Keratinocyte (primary cell): ENCODE measurements around the gene NEK6. TPM values are rescaled to one million over a fixed set of nuclear protein-coding genes. Genes with fewer than 3 reads are reported as not detected.

Experiments used
- DNase-seq: peaks from one replicate; pipeline ENCODE4 v3.0.0-alpha.2; 2011; ENCODE audit warnings: low read depth, missing footprints, low spot score
- FAIRE-seq: peaks from 2 replicates; lab custom pipeline; 2011; peaks lifted over from hg19 to GRCh38; lab: Jason Lieb, UNC
- H2AFZ ChIP-seq: 2 replicates; pipeline ENCODE4 v1.6.0; 2012; ENCODE audit warnings: low read length, control low read depth, inconsistent platforms; ENCODE audit not compliant: control insufficient read depth
- H3K27ac ChIP-seq: 2 replicates; pipeline ENCODE4 v1.5.1; 2011; ENCODE audit warnings: low read length; ENCODE audit not compliant: control insufficient read depth, insufficient read depth
- H3K27me3 ChIP-seq: 3 replicates; pipeline ENCODE4 v1.6.0; 2011; ENCODE audit warnings: low read length; ENCODE audit not compliant: control insufficient read depth, insufficient read depth; ENCODE audit errors: extremely low read depth
- H3K36me3 ChIP-seq, 2 experiments: 2 replicates in 1 of 2; 3 replicates in 1 of 2; pipeline ENCODE4 v1.5.1; 2011; ENCODE audit warnings: low read length in 2 of 2, mild to moderate bottlenecking in 1 of 2; ENCODE audit not compliant: control insufficient read depth in 2 of 2, insufficient read depth in 2 of 2; ENCODE audit errors: extremely low read depth in 1 of 2
- H3K4me1 ChIP-seq: 3 replicates; pipeline ENCODE4 v1.5.1; 2011; ENCODE audit warnings: low read length; ENCODE audit not compliant: control insufficient read depth, insufficient read depth; ENCODE audit errors: extremely low read depth
- H3K4me2 ChIP-seq: 3 replicates; pipeline ENCODE4 v1.6.0; 2011; ENCODE audit warnings: low read depth, low read length; ENCODE audit not compliant: control insufficient read depth, insufficient read depth; ENCODE audit errors: extremely low read depth
- H3K4me3 ChIP-seq, 3 experiments: fragments of 200-600 bp in 1 of 3; sonication (generic) in 1 of 3; 2 replicates in 2 of 3; 3 replicates in 1 of 3; pipeline ENCODE4 v1.5.1; 2011 to 2016; ENCODE audit warnings: low read length in 3 of 3, mild to moderate bottlenecking in 3 of 3, control low read depth in 2 of 3, inconsistent platforms in 1 of 3, low read depth in 1 of 3, mixed read lengths in 1 of 3, mixed run types in 1 of 3, moderate library complexity in 1 of 3; ENCODE audit not compliant: control insufficient read depth in 2 of 3, insufficient read depth in 2 of 3; ENCODE audit errors: extremely low read depth in 1 of 3
- H3K79me2 ChIP-seq: 2 replicates; pipeline ENCODE4 v1.6.0; 2012; ENCODE audit warnings: low read length; ENCODE audit not compliant: control insufficient read depth, insufficient read depth
- H3K9ac ChIP-seq: 3 replicates; pipeline ENCODE4 v1.6.0; 2011; ENCODE audit warnings: low read length; ENCODE audit not compliant: control insufficient read depth, insufficient read depth; ENCODE audit errors: extremely low read depth
- H3K9me1 ChIP-seq: 3 replicates; pipeline ENCODE4 v1.6.0; 2011; ENCODE audit warnings: low read length; ENCODE audit not compliant: control insufficient read depth, insufficient read depth; ENCODE audit errors: extremely low read depth
- H3K9me3 ChIP-seq: 2 replicates; pipeline ENCODE4 v1.5.1; 2012; ENCODE audit warnings: low read depth, low read length; ENCODE audit not compliant: control insufficient read depth
- H4K20me1 ChIP-seq: 3 replicates; pipeline ENCODE4 v1.6.0; 2011; ENCODE audit warnings: low read length; ENCODE audit not compliant: control insufficient read depth, insufficient read depth; ENCODE audit errors: extremely low read depth
- CTCF ChIP-seq, 3 experiments: IDR thresholded peaks in 1 of 3; conservative IDR thresholded peaks in 1 of 3; optimal IDR thresholded peaks in 1 of 3; 2 replicates in 2 of 3; 3 replicates in 1 of 3; pipeline versions ENCODE3 to v1.5.1; 2011; ENCODE audit warnings: low read length in 3 of 3, mild to moderate bottlenecking in 3 of 3, moderate library complexity in 2 of 3, control low read depth in 1 of 3, inconsistent platforms in 1 of 3; ENCODE audit not compliant: insufficient read depth in 2 of 3; ENCODE audit errors: extremely low read depth in 1 of 3
- EZH2 ChIP-seq: IDR thresholded peaks from one replicate; pipeline ENCODE4 v1.6.1; 2012; ENCODE audit warnings: inconsistent platforms, mild to moderate bottlenecking, low read length, moderate library complexity
- dilution Hi-C: fragments of 300-500 bp; cut with MboI; formaldehyde crosslinking; loops from one replicate; pipeline ENCODE4 v1.7.0; 2020; ENCODE audit warnings: low sequenced_read_pairs; ENCODE audit not compliant: extremely low pct_ligation_motif_present
- polyA plus RNA-seq, 5 experiments: library from polyadenylated mRNA; depleted of rRNA in 3 of 5; stranded (reverse) in 3 of 5; stranded (forward) in 1 of 5; unstranded in 1 of 5; fragments of >200 nt; gene quantifications; 1 replicate in 1 of 5; 2 replicates in 3 of 5; 3 replicates in 1 of 5; pipeline versions ENCODE4 v1.2.1 to v1.2.3, GENCODE V29; 2011 to 2012; ENCODE audit warnings: missing spikeins in 2 of 5, low read depth in 1 of 5, low replicate concordance in 1 of 5

The NEK6 gene
- polyA plus RNA-seq, 1 donor (not counting 4 experiments of a cell fraction or from before 2014, with no cell fraction given): 56.4 TPM

GRCh38 chr9:124320062-124320973 is 62.6 kb downstream of the NEK6 start:
- no peak overlapping the region for H2AFZ ChIP-seq
- peak; percentile 13 for FAIRE-seq
- DNase-seq: no peak

GRCh38 chr9:124321416-124321815 is 63.7 kb downstream of the NEK6 start:
- DNase-seq (no peak), FAIRE-seq (no peak)
- H4K20me1 ChIP-seq: no peaks in the 10 kb centered on the region
- H3K4me1 ChIP-seq: no peaks in the 10 kb centered on the region
- no peak overlapping the region for H3K27ac ChIP-seq
- H3K4me3 ChIP-seq: no peak overlapping the region
- H2AFZ ChIP-seq: no peak overlapping the region
- no peaks in the 10 kb centered on the region for H3K9me1 ChIP-seq
- no peaks in the 10 kb centered on the region for H3K9me3 ChIP-seq
- dilution Hi-C loops: loop anchor here (25.0 kb wide), 1 partner anchor 209 kb away; no protein-coding TSS in a partner anchor
- TF ChIP-seq EZH2: no peak
- no peak for TF ChIP-seq CTCF (optimal IDR thresholded peaks at IDR 0.05 in 1 of 3, IDR thresholded peaks at IDR 0.05 in 1 of 3, conservative IDR thresholded peaks at IDR 0.05 in 1 of 3; ENCODE audit: extremely low read depth in 1 of 3, insufficient read depth in 2 of 3, low read length in 3 of 3)
- no peak overlapping the region for H3K9ac ChIP-seq
- no peaks in the 10 kb centered on the region for H3K79me2 ChIP-seq
- no peak overlapping the region for H3K4me2 ChIP-seq
- peaks cover 17 to 33% of the 10 kb centered on the region in 2 experiments for H3K36me3 ChIP-seq
- H3K27me3 ChIP-seq: no peaks in the 10 kb centered on the region

More at GRCh38 chr9:124320062-124320973, 62.6 kb downstream of the NEK6 start:
- dilution Hi-C loops: loop anchor here (25.0 kb wide), 1 partner anchor 208 kb away; no protein-coding TSS in a partner anchor
- TF ChIP-seq EZH2: no peak
- peak; percentile 90 to 96 (median 95) for TF ChIP-seq CTCF (optimal IDR thresholded peaks at IDR 0.05 in 1 of 3, IDR thresholded peaks at IDR 0.05 in 1 of 3, conservative IDR thresholded peaks at IDR 0.05 in 1 of 3; ENCODE audit: extremely low read depth in 1 of 3, insufficient read depth in 2 of 3, low read length in 3 of 3)
- Histone ChIP-seq H3K4me2 (no peak overlapping the region), H3K4me3 (no peak overlapping the region), H3K27ac (no peak overlapping the region), H3K4me1 (no peaks in the 10 kb centered on the region), H4K20me1 (no peaks in the 10 kb centered on the region), H3K27me3 (no peaks in the 10 kb centered on the region), H3K9me1 (no peaks in the 10 kb centered on the region), H3K79me2 (no peaks in the 10 kb centered on the region), H3K36me3 (peaks cover 23 to 32% of the 10 kb centered on the region in 2 experiments), H3K9ac (no peak overlapping the region), H3K9me3 (no peaks in the 10 kb centered on the region)
